GM04504 (cell line): ENCODE data around the gene GLA.

Source experiments
- DNase-seq: peaks from one replicate; pipeline ENCODE4 v3.0.0-alpha.2; 2012; ENCODE audit warnings: low read depth

The GLA gene

DNA sequence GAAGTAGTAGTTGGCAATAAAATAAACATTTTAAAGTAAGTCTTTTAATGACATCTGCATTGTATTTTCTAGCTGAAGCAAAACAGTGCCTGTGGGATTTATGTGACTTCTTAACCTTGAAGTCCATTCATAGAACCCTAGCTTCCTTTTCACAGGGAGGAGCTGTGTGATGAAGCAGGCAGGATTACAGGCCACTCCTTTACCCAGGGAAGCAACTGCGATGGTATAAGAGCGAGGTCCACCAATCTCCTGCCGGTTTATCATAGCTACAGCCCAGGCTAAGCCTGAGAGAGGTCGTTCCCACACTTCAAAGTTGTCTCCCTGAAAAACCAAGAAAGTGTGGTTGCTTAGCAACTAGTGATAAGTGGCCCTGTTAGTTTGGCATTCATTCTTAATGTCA lies 9.9 kb downstream of the GLA start:
- no peak for DNase-seq

DNA sequence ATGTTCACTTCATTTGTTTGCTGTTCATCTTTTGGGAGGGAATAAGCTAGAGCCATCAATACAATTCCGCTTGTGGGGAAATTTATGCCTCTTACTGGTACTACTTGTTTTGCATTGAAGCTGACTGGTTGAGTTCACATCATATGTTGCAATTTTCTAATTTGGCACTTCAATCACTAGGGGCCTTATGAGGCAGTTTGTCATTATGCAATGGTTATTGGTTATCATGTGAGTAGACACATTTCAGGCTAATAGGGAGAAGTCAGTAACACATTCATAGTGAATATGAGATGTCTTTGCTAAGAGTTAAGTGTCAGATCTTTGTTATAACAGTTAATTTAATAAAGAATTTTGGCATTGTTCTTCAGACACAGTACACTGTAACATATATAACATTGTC lies 11.9 kb downstream of the GLA start:
- DNase-seq: no peak

DNA sequence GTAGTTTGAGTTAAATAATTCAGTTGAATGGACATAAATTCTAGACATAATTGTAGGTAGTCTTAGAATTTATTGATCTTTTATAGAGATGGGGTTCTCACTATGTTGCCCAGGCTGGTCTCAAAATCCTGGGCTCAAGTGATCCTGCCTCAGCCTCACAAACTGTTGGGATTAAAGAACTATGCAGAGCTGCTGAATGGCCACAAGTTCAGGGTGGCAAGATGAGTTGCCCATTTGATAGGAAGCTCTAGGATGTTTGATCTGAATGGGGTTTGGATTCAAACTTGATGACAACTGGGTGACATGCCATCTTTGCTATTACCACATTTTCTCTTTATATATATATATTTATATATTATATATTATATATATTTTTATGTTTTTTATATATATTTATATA lies 13.4 kb downstream of the GLA start:
- no peak for DNase-seq

DNA sequence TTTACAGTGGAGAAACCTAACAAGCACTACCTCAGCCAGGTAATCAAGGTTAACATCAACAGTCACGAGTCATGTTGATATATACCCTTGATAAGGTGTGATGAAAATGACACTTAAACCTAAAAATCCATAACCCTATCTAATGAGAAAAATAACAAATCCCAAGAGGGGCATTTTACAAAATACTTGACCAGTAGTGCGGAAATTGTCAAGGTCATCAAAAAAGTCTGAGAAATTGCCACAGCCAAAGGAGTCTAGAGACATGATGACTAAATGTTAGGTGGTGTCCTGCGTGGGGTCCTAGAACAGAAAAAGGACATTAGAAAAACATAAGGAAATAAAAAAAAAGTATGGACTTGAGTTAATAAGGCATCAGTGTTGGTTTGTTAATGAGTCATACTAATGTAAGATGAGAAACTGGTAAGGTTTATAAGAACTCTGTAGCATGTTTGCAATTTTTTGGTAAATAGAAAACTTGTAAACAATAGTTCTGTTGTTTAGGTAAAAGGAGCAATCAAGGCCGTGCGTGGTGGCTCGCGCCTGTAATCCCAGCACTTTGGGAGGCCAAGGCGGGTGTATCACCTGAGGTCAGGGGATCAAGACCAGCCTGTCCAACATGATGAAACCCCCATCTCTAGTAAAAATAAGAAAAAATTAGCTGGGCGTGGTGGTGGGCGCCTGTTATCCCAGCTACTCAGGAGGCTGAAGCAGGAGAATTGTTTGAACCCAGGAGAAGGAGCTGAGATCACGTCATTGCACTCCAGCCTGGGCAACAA lies 14.0 kb downstream of the GLA start:
- no peak for DNase-seq

DNA sequence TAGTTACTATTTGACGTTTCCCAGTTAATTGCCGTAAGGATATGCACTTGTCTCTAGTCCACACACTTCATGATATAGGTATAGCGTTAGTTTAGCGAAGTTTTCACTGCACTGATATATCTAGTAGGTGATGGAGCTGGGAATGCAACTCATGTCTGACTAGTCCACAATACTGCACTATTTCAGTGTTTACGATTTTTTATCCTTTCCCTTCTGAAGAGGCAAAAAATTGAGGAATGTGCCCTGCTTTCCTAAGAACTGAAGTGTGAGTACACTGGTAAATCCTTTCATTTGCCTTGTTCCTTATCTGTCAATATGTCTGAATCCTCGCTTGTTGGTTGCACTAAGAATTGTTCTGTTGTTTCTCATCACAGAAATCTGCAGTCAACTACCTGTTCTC lies 15.9 kb downstream of the GLA start:
- no peak for DNase-seq

DNA sequence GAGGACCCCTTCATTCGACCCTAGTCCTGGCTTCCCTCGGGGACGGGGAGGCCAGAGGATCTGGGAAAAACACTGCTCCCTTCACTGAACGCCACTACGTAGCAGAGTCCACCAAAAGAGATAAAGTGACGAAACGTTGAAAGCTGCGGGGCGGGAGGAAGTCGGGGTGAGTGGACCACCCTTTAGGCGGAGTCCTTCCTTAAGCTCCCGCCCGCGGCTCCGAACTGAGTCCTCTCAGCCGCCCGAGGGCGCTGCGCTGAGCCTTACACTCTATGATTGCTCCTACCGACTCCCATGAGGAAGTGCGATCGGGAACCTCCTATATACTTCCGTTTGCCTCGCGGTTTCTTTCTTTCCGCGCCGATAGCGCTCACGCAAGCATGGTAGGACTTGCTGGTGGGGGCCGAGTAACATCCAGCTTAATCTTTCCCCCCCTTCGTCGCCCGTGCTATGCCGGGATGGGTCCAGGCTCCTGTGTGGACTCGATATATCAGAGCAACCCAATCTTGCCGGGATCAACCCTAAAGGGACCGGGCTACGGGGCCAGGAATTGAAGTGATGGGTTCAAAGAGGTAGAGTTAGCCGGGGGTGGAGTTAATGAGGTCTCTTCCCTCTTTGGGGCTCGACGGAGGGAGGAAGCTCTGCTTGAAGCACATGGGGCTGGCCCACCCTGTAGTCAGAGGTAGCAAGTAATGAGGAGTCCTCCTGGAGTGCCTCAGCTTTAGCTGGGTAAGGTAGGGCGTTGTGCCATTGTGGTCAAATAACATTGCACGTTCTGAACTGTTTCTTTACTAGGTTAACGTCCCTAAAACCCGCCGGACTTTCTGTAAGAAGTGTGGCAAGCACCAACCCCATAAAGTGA lies 16.8 kb downstream of the GLA start, which contains the start of gene RPL36A:
RPL36A (plus strand) TSS at position 348 of the 862 bp plus-strand sequence; CDS start at position 381, 33 bp downstream.
- DNase-seq: peak; percentile 63

DNA sequence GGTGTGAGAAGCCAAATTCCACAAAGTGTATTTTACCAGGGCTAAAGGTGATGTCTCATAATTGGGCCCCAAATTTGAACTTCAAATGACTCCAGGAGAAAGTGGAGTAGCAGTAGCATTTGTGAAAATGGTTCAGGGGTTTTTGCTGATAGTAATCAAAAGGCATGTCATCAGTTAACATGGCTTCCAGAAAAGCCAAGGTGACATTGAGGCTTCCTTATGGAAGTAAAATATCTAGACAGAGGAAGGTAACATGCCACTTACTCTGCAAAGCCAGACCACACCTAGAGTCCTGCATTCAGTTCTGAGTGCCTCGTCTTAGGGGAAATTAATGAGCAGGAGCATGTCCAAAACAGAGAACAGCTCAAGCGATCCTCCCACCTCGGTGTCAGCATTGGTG lies 19.1 kb downstream of the GLA start:
- DNase-seq: no peak

DNA sequence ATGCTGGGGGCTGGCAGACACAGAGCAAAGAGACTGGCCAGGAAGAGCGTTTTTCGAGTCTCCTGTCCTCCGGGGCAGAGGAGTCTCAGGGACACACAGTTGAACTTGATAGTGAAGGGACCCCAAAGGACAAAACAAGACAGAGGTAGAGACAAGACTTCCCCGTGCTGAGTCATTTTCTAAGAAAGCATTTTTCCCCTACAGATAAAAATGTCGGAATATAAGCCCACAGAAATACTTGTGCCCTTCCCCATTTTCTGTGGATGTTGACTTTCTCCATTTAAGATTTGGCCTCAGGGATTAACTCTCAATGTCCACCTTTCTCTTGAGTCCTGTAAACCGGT lies 21.2 kb downstream of the GLA start:
- no peak for DNase-seq

DNA sequence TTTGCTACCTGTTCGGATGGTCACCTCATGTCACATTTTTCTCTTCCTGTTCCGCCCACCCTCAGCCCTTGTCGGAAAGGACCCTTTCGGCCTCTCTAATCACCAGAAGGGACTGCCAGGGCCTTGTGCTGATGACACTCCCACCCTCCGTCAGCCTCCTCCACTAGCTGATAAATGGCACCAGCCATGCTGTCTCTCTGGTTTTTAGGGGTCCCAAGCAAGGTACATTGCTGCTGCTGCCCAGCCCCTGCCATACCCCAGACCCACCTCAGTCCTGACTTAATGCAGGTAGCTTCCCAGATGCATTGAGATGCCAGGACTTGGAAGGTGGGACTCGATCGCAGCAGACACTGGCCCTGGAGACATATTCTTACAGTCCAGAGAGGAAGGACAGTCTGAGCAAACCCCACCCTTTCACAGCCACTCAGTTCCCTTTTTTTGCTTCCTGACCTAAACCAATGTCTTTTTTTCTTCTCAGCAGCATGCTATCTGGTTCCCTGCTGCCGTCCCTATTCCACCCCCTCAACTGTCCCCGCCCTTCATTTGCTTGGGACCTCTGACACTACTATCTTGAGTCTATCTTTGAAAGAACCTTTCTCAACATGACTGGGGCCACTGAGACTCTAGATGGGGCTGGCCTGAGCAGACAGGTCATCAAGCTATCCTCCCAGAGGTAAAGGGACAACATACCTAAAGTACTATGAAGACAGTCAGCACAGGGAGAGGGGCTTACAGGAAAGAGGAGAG lies 21.8 kb downstream of the GLA start, which contains the start of gene BTK:
BTK (minus strand) TSS at position 397 of the 747 bp plus-strand sequence. CDS start 10,907 bp downstream, outside the sequence.
- no peak for DNase-seq

DNA sequence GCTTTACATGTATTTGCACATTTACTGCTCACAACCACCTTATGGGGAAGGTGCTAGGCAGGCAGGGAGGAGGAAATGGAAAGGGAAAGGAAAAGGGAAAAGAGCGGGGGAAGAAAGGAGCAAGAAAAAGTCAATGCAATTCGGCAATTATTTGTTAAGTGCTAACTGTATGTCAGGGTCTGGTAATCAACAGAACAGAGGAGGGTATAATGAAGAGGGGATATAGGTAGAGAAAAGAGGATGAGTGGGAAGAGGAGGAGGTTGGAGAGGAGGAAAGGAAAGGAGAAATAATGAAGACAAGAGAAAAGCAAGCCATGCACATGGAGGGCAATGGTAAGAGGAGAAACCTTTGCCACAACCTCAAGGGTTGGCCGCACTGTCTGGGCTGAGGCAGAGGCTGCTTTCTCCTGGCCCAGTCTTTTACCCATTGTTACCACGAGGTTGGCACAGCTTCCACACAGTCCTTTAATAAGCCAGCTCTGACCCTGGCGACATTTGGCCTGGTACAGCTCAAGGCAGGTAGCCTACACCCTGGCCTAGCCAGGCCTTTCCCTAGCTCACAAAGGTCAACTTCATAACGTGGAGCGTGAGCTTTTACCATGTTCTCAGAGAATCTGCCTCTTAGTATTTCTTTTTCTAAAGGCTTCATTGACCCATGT lies 22.6 kb downstream of the GLA start:
- no peak for DNase-seq

DNA sequence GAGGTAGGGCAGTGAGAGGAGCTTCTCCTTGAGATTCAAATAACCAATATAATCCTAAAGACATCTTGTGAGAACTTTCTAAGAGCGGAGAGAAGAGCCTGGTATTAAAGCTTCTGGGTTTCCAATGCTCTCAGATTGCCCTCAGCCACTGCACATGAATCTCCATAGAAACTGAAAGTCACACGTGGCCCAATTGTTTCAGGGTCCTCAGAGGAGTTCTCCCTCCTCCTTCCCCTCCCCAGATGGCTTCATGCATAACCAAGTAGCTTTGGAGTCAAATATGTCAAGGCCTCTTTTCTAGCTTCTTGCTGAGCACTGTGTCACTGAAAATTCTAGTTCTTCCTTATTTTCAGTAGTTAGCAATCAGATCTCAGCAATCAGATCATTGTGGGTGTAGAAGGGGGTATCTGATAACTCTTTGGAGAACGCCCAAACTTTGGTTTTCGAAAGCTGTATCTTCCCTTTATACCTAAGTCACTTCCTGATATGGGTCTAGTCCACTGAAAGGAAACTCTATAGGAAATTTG lies 24.0 kb downstream of the GLA start:
- no peak for DNase-seq

DNA sequence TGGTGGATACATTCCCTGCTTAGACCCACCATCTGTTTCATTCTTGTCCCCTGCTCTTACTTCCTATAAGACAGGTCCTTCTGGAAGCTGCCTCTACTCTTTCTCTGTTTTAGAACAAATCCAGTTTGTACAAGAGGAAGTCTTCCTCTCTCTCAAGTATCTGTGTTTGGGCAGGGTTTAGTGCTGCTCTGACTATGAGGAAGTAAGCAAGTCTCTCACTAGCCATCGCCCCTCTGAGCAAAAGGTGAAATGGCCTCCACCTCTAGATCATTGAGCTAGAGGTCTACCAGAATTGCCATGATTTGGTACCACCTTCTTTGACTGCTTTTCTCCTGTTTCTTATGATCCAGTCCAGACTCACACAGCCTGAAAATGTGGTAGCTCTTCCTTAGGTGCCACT lies 30.2 kb downstream of the GLA start:
- no peak for DNase-seq

DNA sequence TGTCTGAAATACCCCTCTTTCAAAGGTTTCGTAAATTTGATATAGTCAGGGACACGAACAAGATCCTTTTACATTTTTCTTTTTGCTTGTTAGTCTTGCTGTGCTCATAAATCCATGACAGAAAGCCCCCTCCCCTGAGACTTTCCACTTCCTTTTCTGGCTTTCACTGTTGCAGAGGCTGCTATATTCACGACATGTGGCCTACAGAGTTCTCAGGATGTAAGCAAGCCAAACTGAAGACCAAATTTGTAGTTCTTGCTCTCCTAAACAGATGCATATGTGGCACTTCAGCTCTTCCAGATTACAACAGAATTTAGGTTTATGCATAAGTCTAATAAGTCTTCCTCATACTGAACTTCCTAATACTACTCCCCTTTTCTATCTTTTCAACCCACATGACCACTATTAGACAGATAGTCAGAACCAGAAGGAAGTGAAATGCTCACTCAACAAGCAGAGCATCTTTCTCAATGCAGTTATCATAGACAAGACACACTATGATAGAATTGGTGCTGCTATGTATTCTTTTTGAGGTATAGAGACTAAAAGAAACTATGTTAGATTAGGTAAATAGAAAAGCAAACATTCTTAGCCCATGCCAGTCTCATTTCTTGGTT lies 36.7 kb downstream of the GLA start:
- no peak for DNase-seq

DNA sequence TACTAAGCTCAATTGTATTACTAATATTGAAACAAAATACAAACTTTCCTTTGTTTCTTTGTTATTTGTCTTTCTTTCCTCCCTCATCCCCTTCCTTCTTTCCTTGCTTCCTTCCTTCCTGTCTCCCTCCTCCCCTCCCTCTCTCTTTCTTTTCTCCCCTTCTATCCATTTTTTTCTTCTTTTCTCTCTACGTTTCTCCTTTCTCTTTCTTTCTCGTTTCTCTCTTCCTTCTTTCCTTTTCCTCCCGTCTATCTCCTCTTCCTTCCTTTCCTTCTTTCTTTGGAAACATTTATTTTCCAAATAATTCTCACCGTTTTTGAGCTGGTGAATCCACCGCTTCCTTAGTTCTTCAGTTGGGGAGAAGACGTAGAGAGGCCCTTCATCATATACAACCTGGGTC lies 38.0 kb downstream of the GLA start:
- no peak for DNase-seq

DNA sequence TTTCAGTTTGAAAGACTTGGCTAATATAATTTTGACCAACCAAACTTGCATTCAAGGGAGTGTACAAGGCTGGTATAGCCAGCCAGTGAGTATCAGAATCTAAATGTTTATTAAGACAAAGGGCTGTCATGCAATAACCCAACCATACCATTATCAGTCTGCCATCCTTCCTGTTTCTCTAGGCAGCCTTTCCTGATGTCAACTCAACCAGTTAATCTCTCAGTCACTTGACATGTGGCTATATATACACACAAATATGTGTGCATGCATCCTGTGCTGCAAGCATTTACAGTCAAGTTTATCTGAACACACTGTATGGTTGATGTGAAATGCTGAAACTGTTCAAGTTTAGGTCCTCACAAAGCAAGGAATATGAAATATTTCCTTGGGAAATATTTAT lies 38.9 kb downstream of the GLA start:
- no peak for DNase-seq

DNA sequence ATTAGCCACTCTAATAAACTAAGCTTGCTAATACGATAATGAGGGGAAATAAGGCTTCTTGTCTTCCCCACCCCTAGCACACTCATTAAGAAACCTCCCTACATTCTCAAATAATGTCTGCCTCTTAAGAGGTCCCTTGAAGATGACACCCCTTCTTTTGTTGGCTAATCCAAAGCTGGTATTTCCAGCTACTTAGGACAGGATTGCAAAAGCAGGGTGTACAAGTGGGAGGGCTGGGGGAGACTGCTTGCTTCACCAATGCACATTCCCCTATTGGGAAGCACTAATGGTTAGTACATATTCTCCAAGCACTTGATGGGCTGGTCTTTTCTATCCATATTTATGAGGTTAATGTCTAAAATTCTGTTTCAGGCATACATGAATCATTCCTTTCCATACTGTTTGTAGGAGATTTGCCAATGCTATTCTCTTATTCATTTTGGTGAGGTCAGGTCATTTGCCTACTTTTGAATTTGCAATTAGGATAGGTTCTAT lies 42.4 kb downstream of the GLA start:
- DNase-seq: no peak

DNA sequence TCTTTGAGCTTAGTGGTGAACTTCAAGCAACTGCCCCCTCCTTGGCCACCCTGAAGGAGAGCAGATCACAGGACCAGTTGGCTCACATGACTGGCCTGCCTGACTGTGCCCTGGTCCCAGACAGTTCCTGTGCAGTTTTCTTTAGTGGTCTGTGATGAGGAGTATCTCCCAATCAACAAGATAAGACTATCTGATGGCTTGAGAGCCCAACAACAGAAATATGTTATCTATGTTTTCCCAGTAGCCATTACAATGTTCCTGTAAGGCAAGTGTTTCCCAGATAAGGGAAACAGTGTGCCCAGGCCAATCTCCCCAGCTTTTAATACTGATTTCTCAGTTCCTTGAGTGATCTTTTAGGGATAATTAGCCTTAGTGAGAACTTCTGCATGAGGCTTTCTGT lies 45.0 kb downstream of the GLA start:
- DNase-seq: no peak

DNA sequence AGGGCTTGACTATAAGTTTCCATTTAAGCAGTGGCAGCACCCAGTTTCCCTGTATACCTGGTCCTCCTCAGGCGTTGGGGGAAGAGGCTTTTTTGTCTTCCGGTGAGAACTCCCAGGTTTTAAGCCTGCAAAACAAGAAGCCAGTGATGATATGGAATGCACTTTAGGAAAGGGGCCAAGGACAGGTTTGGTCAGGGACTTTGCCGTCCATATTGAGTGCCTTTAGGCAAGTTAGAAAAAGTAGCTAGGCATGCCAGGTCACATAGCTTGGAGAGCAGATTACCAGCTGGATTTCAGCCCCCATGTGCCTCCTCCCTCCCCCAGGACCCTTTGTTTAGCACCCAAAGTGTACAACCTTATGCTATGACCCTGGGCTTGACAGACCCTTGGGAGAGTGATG lies 45.6 kb downstream of the GLA start:
- DNase-seq: no peak

DNA sequence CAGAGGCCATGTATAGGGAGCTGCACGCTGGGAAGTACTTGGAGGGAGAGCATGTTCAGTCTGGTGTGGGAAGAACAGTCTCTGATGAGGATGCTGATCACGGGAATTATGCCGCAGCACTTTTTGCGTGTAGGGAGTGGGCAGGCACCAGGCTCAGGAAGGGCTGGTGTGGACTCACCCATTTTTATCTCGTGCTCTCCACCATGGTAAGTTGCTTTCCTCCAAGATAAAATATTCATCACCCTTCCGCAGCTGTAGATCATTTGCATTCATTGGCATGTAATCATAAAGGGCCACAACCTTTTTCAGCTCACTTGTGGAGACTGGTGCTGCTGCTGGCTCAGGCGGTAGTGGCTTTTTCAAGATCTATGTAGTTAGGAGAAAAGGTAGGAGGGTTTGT lies 47.3 kb downstream of the GLA start:
- no peak for DNase-seq

DNA sequence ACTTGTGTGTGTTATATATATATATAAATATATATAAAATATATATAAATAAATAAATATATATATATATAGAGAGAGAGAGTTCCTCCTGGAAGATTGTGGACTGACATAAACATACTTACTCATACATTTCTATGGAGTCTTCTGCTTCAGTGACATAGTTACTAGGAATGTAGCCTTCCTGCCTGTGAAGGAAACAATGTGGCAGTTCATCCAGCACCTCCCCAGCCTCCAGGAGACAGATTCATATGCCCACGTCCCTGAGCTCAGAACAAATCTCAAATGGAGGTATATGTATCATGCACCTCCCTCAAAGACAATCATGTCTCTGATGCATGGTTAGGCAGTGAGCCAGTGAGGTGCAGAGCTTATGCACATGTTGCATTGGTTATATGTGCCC lies 47.8 kb downstream of the GLA start:
- DNase-seq: no peak

DNA sequence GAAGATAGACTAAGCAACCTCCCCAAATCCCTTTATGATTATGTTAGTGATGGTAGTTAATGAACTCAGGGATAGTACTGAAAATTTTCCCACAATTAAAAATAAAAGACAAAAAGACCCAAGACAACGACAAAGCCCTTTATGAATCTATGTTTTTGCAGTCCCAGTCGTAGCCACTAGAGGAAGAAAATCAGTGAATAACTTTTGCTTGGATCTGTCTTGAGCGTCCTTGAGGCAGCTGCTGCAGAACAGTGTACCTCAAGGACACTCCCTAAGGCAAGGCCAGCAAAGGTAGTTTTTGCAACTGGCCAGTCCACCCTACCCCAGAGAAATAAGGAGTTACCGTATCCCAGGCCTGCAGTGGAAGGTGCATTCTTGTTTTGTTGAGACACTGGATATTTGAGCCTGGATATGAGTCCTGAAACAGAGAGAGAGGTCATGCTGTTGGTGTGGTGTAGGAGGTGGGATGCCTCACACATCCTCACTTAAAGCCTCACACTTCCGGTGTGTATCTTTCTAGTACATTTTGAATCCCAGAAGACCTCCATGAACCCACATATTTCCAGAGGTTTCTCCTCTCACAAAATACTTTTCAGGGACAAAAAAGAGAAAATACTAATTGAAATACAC lies 50.4 kb downstream of the GLA start:
- no peak for DNase-seq
